Muscle of leg (tissue), 11 donors: ENCODE data around the gene RAD51D. TPM values are rescaled to one million over a fixed set of nuclear protein-coding genes. Genes with fewer than 3 reads are reported as not detected.

Experiments
- DNase-seq: peaks from one replicate; pipeline ENCODE4 v3.0.0; 2013
- H3K27ac ChIP-seq: one replicate; pipeline ENCODE4 v1.5.1; 2013; ENCODE audit warnings: mild to moderate bottlenecking, low read length, control low read depth
- H3K27me3 ChIP-seq: one replicate; pipeline ENCODE4 v1.6.1; 2013; ENCODE audit warnings: low read length; ENCODE audit not compliant: control insufficient read depth, insufficient read depth
- H3K36me3 ChIP-seq: one replicate; pipeline ENCODE4 v1.6.1; 2013; ENCODE audit warnings: low read length; ENCODE audit not compliant: control insufficient read depth, insufficient read depth
- H3K4me1 ChIP-seq: one replicate; pipeline ENCODE4 v1.6.1; 2013; ENCODE audit warnings: low read length; ENCODE audit not compliant: control insufficient read depth, insufficient read depth
- H3K4me3 ChIP-seq: one replicate; pipeline ENCODE4 v1.5.1; 2013; ENCODE audit warnings: low read length, control low read depth
- H3K9me3 ChIP-seq: replicated peaks from 2 replicates; pipeline ENCODE4 v1.6.1; 2013; ENCODE audit warnings: low read depth, low read length; ENCODE audit not compliant: control insufficient read depth
- WGBS: methylation state at CpG from one replicate; pipeline ENCODE4 v1.1.5; 2013; ENCODE audit warnings: missing lambda C conversion rate; ENCODE audit not compliant: insufficient coverage; 5-methylcytosine and 5-hydroxymethylcytosine counted together
- polyA plus RNA-seq, 8 donors: library from polyadenylated mRNA; unstranded; fragments of 120-200 nt; gene quantifications; one replicate each; pipeline versions ENCODE4 v1.2.1 to v1.2.3, GENCODE V29; 2013; ENCODE audit warnings: inconsistent platforms in 1 of 8, low replicate concordance in 1 of 8; ENCODE audit not compliant: insufficient read length in 8 of 8, insufficient read depth in 1 of 8
- total RNA-seq: library from RNA; stranded (reverse); fragments of 120-200 nt; gene quantifications from one replicate; pipeline ENCODE4 v1.2.4, GENCODE V29; 2013

The RAD51D gene
- total and polyA plus RNA-seq, 9 donors = 4.2 to 8.2 (median 6.5) TPM

DNA sequence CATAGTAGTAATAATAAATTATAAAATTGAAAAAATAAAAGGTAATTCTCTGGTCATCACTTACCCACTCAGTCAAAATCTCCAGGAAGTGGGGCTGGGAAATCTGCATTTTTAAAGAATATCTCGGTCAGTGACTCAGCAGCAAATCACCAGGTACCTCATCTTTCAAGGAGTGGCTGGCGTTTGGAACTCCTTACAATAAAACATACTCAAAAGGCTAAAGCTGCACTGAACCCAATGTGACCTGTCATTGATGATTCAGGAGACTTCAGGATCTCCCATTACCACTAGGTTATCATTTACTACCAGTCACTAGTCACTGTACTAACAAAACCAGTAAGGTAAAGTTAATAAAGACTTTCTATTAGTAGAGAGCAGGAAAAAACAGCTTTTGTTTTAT is 34.7 kb downstream of the RAD51D start:
- H3K27ac ChIP-seq = no peak overlapping the region
- H3K27me3 ChIP-seq = no peaks in the 10 kb centered on the region
- no peaks in the 10 kb centered on the region for H3K36me3 ChIP-seq
- H3K4me1 ChIP-seq = peaks cover 13% of the 10 kb centered on the region
- no peaks in the 10 kb centered on the region for H3K9me3 ChIP-seq
- DNase-seq = no peak
- no peak overlapping the region for H3K4me3 ChIP-seq
- no CpG with 5 or more reads among the region's 2 CpGs for WGBS

GRCh38 chr17:35083071-35083470 is 36.6 kb downstream of the RAD51D start:
- Histone ChIP-seq H3K27ac (no peak overlapping the region), H3K4me1 (peaks cover 4% of the 10 kb centered on the region), H3K36me3 (no peaks in the 10 kb centered on the region), H3K27me3 (no peaks in the 10 kb centered on the region), H3K9me3 (no peaks in the 10 kb centered on the region), H3K4me3 (no peak overlapping the region)
- DNase-seq = no peak
- WGBS = no CpG with 5 or more reads among the region's 2 CpGs

GRCh38 chr17:35082073-35082657 is 37.5 kb downstream of the RAD51D start:
- H3K27ac ChIP-seq = no peak overlapping the region

DNA sequence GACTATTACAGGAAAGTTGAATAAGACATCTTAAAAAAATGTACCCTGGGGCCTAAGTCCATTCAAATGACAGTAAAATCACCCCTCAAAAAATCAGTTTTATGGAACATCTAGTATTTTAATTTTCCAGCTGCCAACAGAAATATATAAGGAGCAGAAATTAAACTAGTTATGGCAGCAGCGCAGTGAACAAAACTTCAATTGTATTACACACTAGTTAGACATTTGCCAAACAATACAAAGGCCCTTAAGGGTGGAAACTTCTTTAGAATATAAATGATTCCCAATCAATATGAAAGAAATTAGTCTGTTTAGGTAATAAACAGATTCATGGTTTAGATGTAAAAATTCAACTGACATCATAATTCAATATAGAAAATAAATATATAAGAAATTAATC is 38.0 kb downstream of the RAD51D start:
- WGBS = no CpG with 5 or more reads among the region's 1 CpG
- H3K4me1 ChIP-seq = no peaks in the 10 kb centered on the region
- no peaks in the 10 kb centered on the region for H3K36me3 ChIP-seq
- H3K27me3 ChIP-seq = no peaks in the 10 kb centered on the region
- H3K9me3 ChIP-seq = no peaks in the 10 kb centered on the region
- no peak overlapping the region for H3K4me3 ChIP-seq
- no peak overlapping the region for H3K27ac ChIP-seq
- no peak for DNase-seq

More at GRCh38 chr17:35082073-35082657, 37.5 kb downstream of the RAD51D start:
- DNase-seq = no peak
- H3K4me1 ChIP-seq = no peaks in the 10 kb centered on the region
- H3K36me3 ChIP-seq = no peaks in the 10 kb centered on the region
- H3K4me3 ChIP-seq = no peak overlapping the region
- 71% methylated on average over 2 of the region's 3 CpGs for WGBS
- H3K27me3 ChIP-seq = no peaks in the 10 kb centered on the region
- no peaks in the 10 kb centered on the region for H3K9me3 ChIP-seq

- Histone ChIP-seq H3K27ac (no peak overlapping the region), H3K36me3 (no peaks in the 10 kb centered on the region), H3K4me3 (no peak overlapping the region), H3K9me3 (no peaks in the 10 kb centered on the region), H3K27me3 (no peaks in the 10 kb centered on the region), H3K4me1 (no peaks in the 10 kb centered on the region)
- no peak for DNase-seq
- no CpG with 5 or more reads among the region's 1 CpG for WGBS
These were observed 39.1 kb downstream of the RAD51D start for GRCh38 chr17:35080536-35080935.

- no peak overlapping the region for H3K27ac ChIP-seq
- DNase-seq = no peak
- no peaks in the 10 kb centered on the region for H3K27me3 ChIP-seq
- no peaks in the 10 kb centered on the region for H3K4me1 ChIP-seq
- no CpG with 5 or more reads among the region's 1 CpG for WGBS
- H3K36me3 ChIP-seq = no peaks in the 10 kb centered on the region
- H3K4me3 ChIP-seq = no peak overlapping the region
- no peaks in the 10 kb centered on the region for H3K9me3 ChIP-seq
These were observed 39.9 kb downstream of the RAD51D start for GRCh38 chr17:35079547-35080423.

DNA sequence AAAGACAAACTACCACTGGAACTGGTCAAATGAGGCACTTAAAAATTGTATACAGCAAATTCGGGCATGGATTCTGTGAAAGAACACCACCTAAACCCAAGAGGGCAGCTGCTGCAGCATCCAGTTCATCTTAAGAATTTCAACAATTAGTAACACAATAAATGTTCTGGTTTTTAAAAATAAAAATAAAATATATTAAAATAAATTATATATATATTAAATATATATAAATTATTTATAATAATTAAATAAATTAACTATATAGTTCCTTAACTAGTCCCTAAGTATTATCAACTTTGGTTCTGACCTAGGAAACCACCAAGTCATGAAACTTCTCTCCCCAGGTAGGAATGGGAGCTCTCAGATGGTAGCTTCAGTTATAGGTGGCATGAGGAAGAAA is 42.8 kb downstream of the RAD51D start:
- H3K27ac ChIP-seq = no peak overlapping the region
- DNase-seq = no peak
- no peaks in the 10 kb centered on the region for H3K9me3 ChIP-seq
- H3K4me3 ChIP-seq = no peak overlapping the region
- WGBS = no CpG with 5 or more reads among the region's 1 CpG
- no peaks in the 10 kb centered on the region for H3K27me3 ChIP-seq
- no peaks in the 10 kb centered on the region for H3K4me1 ChIP-seq
- no peaks in the 10 kb centered on the region for H3K36me3 ChIP-seq

DNA sequence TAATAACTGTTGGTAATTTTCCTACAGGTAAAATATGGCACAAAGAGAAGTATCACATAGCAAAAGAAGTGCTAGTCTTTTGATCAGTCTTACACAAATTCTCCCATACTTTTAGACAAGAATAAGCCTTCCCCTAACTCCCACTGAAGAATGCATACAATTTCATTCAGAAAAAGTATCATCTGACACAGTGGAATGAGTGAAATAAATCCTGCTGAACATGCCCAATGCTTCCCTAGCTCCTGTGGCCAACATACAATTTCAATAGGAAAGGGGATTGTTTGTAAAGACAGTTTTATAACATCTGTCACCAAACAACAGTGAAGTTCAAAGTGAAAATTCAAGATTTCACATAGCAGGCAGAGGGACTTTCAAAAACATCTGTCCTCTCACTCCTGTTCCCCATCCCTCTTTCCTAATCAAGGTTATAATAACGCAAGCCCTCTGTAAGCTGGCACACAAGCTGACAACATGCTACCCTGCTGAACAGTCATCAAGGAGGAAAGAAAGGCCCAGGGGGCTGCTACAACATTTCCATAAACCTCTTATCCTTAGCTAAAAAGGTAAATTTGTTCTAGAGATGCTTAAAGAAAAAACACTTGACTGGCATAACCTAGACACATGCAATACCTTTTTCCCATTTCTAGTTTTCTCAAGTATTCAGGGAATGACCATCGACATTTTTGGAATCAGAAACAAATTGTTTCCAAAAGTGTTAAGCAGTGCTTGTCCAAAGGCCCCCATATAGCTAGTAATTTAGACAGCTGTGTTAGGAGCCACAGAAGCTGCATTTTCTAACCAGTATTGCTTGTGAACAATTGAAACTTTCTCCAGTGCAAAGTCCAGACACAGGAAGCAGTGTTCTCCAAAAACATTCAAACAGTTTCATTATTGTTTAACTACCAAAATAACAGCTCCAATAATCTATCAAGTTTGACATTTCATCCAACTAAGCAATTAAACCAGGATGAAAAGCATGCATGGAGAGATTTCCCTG is 44.7 kb downstream of the RAD51D start:
- Histone ChIP-seq H3K9me3 (no peaks in the 10 kb centered on the region), H3K4me3 (no peak overlapping the region), H3K36me3 (no peaks in the 10 kb centered on the region), H3K4me1 (no peaks in the 10 kb centered on the region), H3K27ac (no peak overlapping the region), H3K27me3 (no peaks in the 10 kb centered on the region)
- DNase-seq = no peak
- WGBS = no CpG with 5 or more reads among the region's 2 CpGs

DNA sequence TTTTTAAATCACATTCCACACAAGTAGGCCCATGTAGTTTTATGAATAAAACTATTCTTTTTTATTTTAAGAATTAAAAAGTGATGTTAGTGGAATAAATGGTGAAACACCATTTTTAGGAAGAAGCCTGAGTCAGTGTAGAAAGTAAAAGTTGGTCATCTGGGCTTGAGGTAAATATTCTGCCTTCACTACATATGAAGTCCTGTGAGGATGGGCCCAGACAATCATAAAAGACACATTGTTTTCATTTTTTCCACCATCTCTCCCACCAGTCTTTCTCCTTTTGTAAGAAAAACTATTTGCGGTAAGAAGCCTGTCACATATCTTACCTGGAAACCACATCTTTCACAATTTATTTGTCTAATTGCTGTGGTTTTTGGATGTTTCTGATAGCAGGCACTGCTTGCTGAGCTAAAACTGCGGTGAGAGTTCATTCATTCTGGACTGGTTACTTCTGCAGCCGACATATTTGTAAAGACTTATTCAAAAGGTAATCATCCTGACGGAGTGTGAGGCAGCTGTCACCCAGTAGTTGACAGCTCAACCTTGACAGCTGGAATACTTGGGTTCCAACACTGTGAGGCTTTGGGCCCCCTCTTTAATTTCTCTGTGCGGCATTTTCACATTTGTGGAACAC is 45.6 kb downstream of the RAD51D start:
- no peak overlapping the region for H3K27ac ChIP-seq
- DNase-seq = no peak
- no peak overlapping the region for H3K4me3 ChIP-seq
- no peaks in the 10 kb centered on the region for H3K36me3 ChIP-seq
- no peaks in the 10 kb centered on the region for H3K9me3 ChIP-seq
- H3K27me3 ChIP-seq = no peaks in the 10 kb centered on the region
- 92% methylated on average over 3 of the region's 5 CpGs for WGBS
- no peaks in the 10 kb centered on the region for H3K4me1 ChIP-seq
